K562 (cell line): ENCODE measurements around the gene ZKSCAN4. TPM values are rescaled to one million over a fixed set of nuclear protein-coding genes. Genes with fewer than 3 reads are reported as not detected.
A peak's percentile ranks its signal among the peaks of the same experiment; 100 is the strongest.

Experiments
- ARNT ChIP-seq, 2 experiments: fragments of 450-650 bp; IDR thresholded peaks; 2 replicates each; pipeline ENCODE4 v1.6.1; 2016; ENCODE audit warnings: mild to moderate bottlenecking in 1 of 2
- BDP1 ChIP-seq: IDR thresholded peaks from 3 replicates; pipeline ENCODE4 v1.6.1; 2011; ENCODE audit not compliant: insufficient read length, insufficient read depth
- GABPA ChIP-seq: fragments of 200-800 bp; sonication (Bioruptor generic); conservative IDR thresholded peaks from 2 replicates; pipeline ENCODE4 v1.6.1; 2016; ENCODE audit warnings: low read depth, missing genetic modification characterization, missing compliant biosample characterization
- GATAD2B ChIP-seq: fragments of 450-650 bp; IDR thresholded peaks from 2 replicates; pipeline ENCODE4 v1.6.1; 2017; ENCODE audit warnings: mild to moderate bottlenecking, borderline replicate concordance
- HCFC1 ChIP-seq: IDR thresholded peaks from 2 replicates; pipeline ENCODE4 v1.6.1; 2012; ENCODE audit warnings: low read depth, low read length, improper control_type of control experiment
- LEF1 ChIP-seq: fragments of 450-650 bp; IDR thresholded peaks from 2 replicates; pipeline ENCODE4 v1.6.1; 2016; ENCODE audit warnings: mild to moderate bottlenecking
- NCOA2 ChIP-seq, 2 experiments: fragments of 450-650 bp; IDR thresholded peaks; 2 replicates each; pipeline ENCODE4 v1.6.1; 2018; ENCODE audit warnings: mild to moderate bottlenecking in 2 of 2, moderate library complexity in 1 of 2; ENCODE audit not compliant: partially characterized antibody in 2 of 2
- NR2F6 ChIP-seq: fragments of 450-650 bp; formaldehyde crosslinking; IDR thresholded peaks from 2 replicates; pipeline ENCODE4 v1.4.0; 2020; ENCODE audit warnings: mild to moderate bottlenecking
- PTRF ChIP-seq: fragments of 450-650 bp; IDR thresholded peaks from 2 replicates; pipeline ENCODE4 v1.6.1; 2016; ENCODE audit warnings: mild to moderate bottlenecking, missing genetic modification characterization, missing compliant biosample characterization
- SUPT5H ChIP-seq: fragments of 450-650 bp; IDR thresholded peaks from 2 replicates; pipeline ENCODE4 v1.6.1; 2016
- TBL1XR1 ChIP-seq, 2 experiments: IDR thresholded peaks; 2 replicates each; pipeline ENCODE4 v1.6.1; 2012; ENCODE audit warnings: improper control_type of control experiment in 2 of 2, low read length in 2 of 2, mild to moderate bottlenecking in 1 of 2
- TBP ChIP-seq: optimal IDR thresholded peaks from 2 replicates; pipeline ENCODE3; 2011; ENCODE audit warnings: low read depth, low read length, improper control_type of control experiment
- TCFL5 ChIP-seq: fragments of 250-450 bp; sonication (Bioruptor Pico); conservative IDR thresholded peaks from 2 replicates; pipeline ENCODE4 v1.6.1; 2021; ENCODE audit warnings: mild to moderate bottlenecking, moderate library complexity, matching md5 sums
- ZNF282 ChIP-seq: sonication (generic); formaldehyde crosslinking; IDR thresholded peaks from 2 replicates; pipeline ENCODE4 v1.8.1; 2023; ENCODE audit warnings: missing genetic modification reagents
- ZNF354B ChIP-seq: fragments of 250-450 bp; sonication (Bioruptor Pico); IDR thresholded peaks from 2 replicates; pipeline ENCODE4 v1.4.0; 2020
- ZZZ3 ChIP-seq: fragments of 450-650 bp; IDR thresholded peaks from 2 replicates; pipeline ENCODE4 v1.6.1; 2016; ENCODE audit warnings: antibody characterized with exemption, mild to moderate bottlenecking, moderate library complexity
- polyA plus RNA-seq, 8 experiments: library from polyadenylated mRNA; depleted of rRNA in 4 of 8; stranded (reverse) in 5 of 8; unstranded in 3 of 8; fragments of >200 nt; fragmentation: Nextera tagmentation in 2 of 8; fragmentation: Illumina TruSeq in 1 of 8; extraction: Ambion mirVana in 2 of 8; extraction: Trizol in 1 of 8; gene quantifications; 2 replicates each; pipeline versions ENCODE4 v1.2.1 to v1.2.3, GENCODE V29; 2011 to 2014; ENCODE audit warnings: inconsistent platforms in 1 of 8, missing spikeins in 1 of 8
- total RNA-seq, 7 experiments: library from RNA; depleted of rRNA in 6 of 7; stranded (reverse); fragments of >200 nt in 6 of 7; fragmentation: Illumina TruSeq in 2 of 7; extraction: Trizol in 2 of 7; gene quantifications; 2 replicates each; pipeline versions ENCODE4 v1.2.1 to v1.2.3, GENCODE V29; 2011 to 2021; ENCODE audit warnings: low replicate concordance in 1 of 7
- TF ChIP-seq, protein P1 (sequence below): sonication (generic); formaldehyde crosslinking; IDR thresholded peaks from 2 replicates; pipeline ENCODE4 v1.8.1; 2023; ENCODE audit warnings: mild to moderate bottlenecking, missing genetic modification reagents
- TF ChIP-seq, protein P2 (sequence below): fragments of 250-450 bp; sonication (Bioruptor Pico); IDR thresholded peaks from 2 replicates; pipeline ENCODE4 v1.4.0; 2020
- TF ChIP-seq, protein P3 (sequence below): fragments of 450-650 bp; formaldehyde crosslinking; IDR thresholded peaks from 2 replicates; pipeline ENCODE4 v1.4.0; 2022; ENCODE audit warnings: missing genetic modification characterization
- TF ChIP-seq, protein P4 (sequence below): fragments of 250-450 bp; sonication (Bioruptor Pico); IDR thresholded peaks from 2 replicates; pipeline ENCODE4 v1.8.0; 2021; ENCODE audit warnings: mild to moderate bottlenecking, moderate library complexity
- TF ChIP-seq, protein P5 (sequence below): fragments of 250-450 bp; sonication (Bioruptor Pico); IDR thresholded peaks from 2 replicates; pipeline ENCODE4 v1.6.1; 2021; ENCODE audit warnings: mild to moderate bottlenecking
- TF ChIP-seq, protein P6 (sequence below): fragments of 450-650 bp; IDR thresholded peaks from 2 replicates; pipeline ENCODE4 v1.6.1; 2016

ZKSCAN4 gene
- total and polyA plus RNA-seq, 9 of the 15 experiments (the other 6 are each of a cell fraction or from before 2014, with no cell fraction given) = 1.2 to 5.3 (median 4.7) TPM

DNA sequence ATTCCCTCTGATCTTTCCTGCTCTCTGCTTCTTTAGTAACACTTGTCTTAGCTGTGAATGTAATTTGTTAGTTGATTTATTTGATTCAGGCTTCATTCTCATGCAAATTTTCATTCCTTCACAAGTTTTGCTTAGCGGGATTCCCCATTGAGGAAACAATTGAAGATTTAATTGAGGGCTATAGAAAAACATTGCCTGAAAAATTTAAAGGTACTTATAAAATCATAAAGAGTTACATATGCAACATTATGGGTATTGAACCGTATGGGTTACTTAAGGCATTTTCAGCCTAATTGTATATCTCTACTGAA lies 38.9 kb downstream of the ZKSCAN4 start (continued):
- TF ChIP-seq, protein P1, sequence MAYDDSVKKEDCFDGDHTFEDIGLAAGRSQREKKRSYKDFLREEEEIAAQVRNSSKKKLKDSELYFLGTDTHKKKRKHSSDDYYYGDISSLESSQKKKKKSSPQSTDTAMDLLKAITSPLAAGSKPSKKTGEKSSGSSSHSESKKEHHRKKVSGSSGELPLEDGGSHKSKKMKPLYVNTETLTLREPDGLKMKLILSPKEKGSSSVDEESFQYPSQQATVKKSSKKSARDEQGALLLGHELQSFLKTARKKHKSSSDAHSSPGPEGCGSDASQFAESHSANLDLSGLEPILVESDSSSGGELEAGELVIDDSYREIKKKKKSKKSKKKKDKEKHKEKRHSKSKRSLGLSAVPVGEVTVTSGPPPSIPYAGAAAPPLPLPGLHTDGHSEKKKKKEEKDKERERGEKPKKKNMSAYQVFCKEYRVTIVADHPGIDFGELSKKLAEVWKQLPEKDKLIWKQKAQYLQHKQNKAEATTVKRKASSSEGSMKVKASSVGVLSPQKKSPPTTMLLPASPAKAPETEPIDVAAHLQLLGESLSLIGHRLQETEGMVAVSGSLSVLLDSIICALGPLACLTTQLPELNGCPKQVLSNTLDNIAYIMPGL (CRISPR knock-in tag) = no peak
- no peak for TF ChIP-seq ZNF354B (CRISPR knock-in tag)
- 0 out of 2 replicates have a peak, but pooled peaks have one; percentile 62 for TF ChIP-seq NR2F6 (CRISPR knock-in tag)
- 0 out of 2 replicates have a peak, but pooled peaks have one; percentile 15 for TF ChIP-seq GATAD2B
- TF ChIP-seq LEF1 = 0 out of 2 replicates have a peak, but pooled peaks have one; percentile 1
- TF ChIP-seq BDP1 = no peak
- TF ChIP-seq, protein P2, sequence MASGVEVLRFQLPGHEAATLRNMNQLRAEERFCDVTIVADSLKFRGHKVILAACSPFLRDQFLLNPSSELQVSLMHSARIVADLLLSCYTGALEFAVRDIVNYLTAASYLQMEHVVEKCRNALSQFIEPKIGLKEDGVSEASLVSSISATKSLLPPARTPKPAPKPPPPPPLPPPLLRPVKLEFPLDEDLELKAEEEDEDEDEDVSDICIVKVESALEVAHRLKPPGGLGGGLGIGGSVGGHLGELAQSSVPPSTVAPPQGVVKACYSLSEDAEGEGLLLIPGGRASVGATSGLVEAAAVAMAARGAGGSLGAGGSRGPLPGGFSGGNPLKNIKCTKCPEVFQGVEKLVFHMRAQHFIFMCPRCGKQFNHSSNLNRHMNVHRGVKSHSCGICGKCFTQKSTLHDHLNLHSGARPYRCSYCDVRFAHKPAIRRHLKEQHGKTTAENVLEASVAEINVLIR = no peak
- no peak for TF ChIP-seq SUPT5H
- 0 out of 4 replicates have a peak, but pooled peaks of 1 of the 2 experiments have one; percentile 1 for TF ChIP-seq TBL1XR1 (IDR thresholded peaks at IDR 0.05; ENCODE audit: low read length in 2 of 2)
- TF ChIP-seq, protein P3, sequence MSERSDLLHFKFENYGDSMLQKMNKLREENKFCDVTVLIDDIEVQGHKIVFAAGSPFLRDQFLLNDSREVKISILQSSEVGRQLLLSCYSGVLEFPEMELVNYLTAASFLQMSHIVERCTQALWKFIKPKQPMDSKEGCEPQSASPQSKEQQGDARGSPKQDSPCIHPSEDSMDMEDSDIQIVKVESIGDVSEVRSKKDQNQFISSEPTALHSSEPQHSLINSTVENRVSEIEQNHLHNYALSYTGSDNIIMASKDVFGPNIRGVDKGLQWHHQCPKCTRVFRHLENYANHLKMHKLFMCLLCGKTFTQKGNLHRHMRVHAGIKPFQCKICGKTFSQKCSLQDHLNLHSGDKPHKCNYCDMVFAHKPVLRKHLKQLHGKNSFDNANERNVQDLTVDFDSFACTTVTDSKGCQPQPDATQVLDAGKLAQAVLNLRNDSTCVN (CRISPR knock-in tag) = peak; percentile 34; the same call in 1 of the 2 replicates
- no peak for TF ChIP-seq HCFC1
- TF ChIP-seq, protein P4, sequence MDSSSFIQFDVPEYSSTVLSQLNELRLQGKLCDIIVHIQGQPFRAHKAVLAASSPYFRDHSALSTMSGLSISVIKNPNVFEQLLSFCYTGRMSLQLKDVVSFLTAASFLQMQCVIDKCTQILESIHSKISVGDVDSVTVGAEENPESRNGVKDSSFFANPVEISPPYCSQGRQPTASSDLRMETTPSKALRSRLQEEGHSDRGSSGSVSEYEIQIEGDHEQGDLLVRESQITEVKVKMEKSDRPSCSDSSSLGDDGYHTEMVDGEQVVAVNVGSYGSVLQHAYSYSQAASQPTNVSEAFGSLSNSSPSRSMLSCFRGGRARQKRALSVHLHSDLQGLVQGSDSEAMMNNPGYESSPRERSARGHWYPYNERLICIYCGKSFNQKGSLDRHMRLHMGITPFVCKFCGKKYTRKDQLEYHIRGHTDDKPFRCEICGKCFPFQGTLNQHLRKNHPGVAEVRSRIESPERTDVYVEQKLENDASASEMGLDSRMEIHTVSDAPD (CRISPR knock-in tag) = no peak
- TF ChIP-seq NCOA2 (IDR thresholded peaks at IDR 0.05; ENCODE audit: partially characterized antibody in 2 of 2) = peak in 1 of 2 experiments; percentile 4
- no peak for TF ChIP-seq TBP
- TF ChIP-seq, protein P5, sequence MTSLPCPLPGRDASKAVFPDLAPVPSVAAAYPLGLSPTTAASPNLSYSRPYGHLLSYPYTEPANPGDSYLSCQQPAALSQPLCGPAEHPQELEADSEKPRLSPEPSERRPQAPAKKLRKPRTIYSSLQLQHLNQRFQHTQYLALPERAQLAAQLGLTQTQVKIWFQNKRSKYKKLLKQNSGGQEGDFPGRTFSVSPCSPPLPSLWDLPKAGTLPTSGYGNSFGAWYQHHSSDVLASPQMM = no peak
- peak; percentile 53; the same call in 1 of the 2 replicates for TF ChIP-seq TCFL5 (CRISPR knock-in tag)
- TF ChIP-seq PTRF (tag) = no peak
- peak; percentile 69; the same call in 1 of the 2 replicates for TF ChIP-seq ZZZ3
- TF ChIP-seq ARNT (IDR thresholded peaks at IDR 0.05) = 0 out of 4 replicates have a peak, but pooled peaks of 1 of the 2 experiments have one; percentile 3
- TF ChIP-seq GABPA (tag) = 0 out of 2 replicates have a peak, but pooled peaks have one; percentile 21
- TF ChIP-seq, protein P6, sequence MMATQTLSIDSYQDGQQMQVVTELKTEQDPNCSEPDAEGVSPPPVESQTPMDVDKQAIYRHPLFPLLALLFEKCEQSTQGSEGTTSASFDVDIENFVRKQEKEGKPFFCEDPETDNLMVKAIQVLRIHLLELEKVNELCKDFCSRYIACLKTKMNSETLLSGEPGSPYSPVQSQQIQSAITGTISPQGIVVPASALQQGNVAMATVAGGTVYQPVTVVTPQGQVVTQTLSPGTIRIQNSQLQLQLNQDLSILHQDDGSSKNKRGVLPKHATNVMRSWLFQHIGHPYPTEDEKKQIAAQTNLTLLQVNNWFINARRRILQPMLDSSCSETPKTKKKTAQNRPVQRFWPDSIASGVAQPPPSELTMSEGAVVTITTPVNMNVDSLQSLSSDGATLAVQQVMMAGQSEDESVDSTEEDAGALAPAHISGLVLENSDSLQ = no peak
- no peak for TF ChIP-seq ZNF282 (CRISPR knock-in tag)
